Gastroesophageal sphincter (tissue), 4 donors: ENCODE measurements around the gene GCHFR. TPM values are rescaled to one million over a fixed set of nuclear protein-coding genes. Genes with fewer than 3 reads are reported as not detected.

Experiments used
- ATAC-seq: fragments of 150-250 bp; one replicate; pipeline ENCODE4 v1.9.1; 2016; ENCODE audit warnings: mild to moderate bottlenecking, moderate library complexity
- H3K27ac ChIP-seq, 4 donors: fragments of 200-600 bp; sonication (generic) in 3 of 4; 1 replicate in 3 of 4; 2 replicates in 1 of 4; pipeline ENCODE4 v1.5.1; 2016 to 2019
- H3K27me3 ChIP-seq: fragments of 200-600 bp; sonication (generic); one replicate; pipeline ENCODE4 v1.5.1; 2019
- H3K36me3 ChIP-seq, 2 donors: fragments of 200-600 bp; sonication (generic); one replicate each; pipeline ENCODE4 v1.5.1; 2019; ENCODE audit warnings: control low read depth in 1 of 2
- H3K4me1 ChIP-seq, 3 donors: fragments of 200-600 bp; sonication (generic); 1 replicate in 2 of 3; 2 replicates in 1 of 3; pipeline ENCODE4 v1.5.1; 2016 to 2019; ENCODE audit warnings: control low read depth in 2 of 3
- H3K4me3 ChIP-seq, 2 donors: fragments of 200-600 bp; sonication (generic); one replicate each; pipeline ENCODE4 v1.5.1; 2019; ENCODE audit warnings: mild to moderate bottlenecking in 1 of 2, moderate library complexity in 1 of 2
- H3K9me3 ChIP-seq, 3 donors: fragments of 200-600 bp; sonication (generic); one replicate each; pipeline ENCODE4 v1.5.1; 2017 to 2019; ENCODE audit warnings: control low read depth in 2 of 3
- EP300 ChIP-seq: sonication (generic); formaldehyde crosslinking; IDR thresholded peaks from one replicate; pipeline ENCODE4 v1.6.1; 2017; ENCODE audit warnings: antibody characterized with exemption, mild to moderate bottlenecking
- POLR2A ChIP-seq, 2 donors: fragments of 450-650 bp; IDR thresholded peaks; one replicate each; pipeline ENCODE4 v1.6.1; 2017; ENCODE audit warnings: antibody characterized with exemption in 2 of 2, mild to moderate bottlenecking in 2 of 2, moderate library complexity in 1 of 2
- POLR2AphosphoS5 ChIP-seq: sonication (generic); formaldehyde crosslinking; IDR thresholded peaks from one replicate; pipeline ENCODE4 v1.6.1; 2017; ENCODE audit warnings: antibody characterized with exemption
- WGBS, 2 donors: methylation state at CpG; one replicate each; pipeline ENCODE4 v1.1.5; 2018; ENCODE audit warnings: low coverage in 1 of 2; 5-methylcytosine and 5-hydroxymethylcytosine counted together
- total RNA-seq, 4 donors: library from RNA; depleted of rRNA; stranded (reverse); fragments of >200 nt; gene quantifications; one replicate each; pipeline ENCODE4 v1.1.0, GENCODE V29; 2016
- TF ChIP-seq, protein P1 (sequence below), 4 experiments: fragments of 200-600 bp in 2 of 4; fragments of 450-650 bp in 2 of 4; sonication (generic) in 1 of 4; IDR thresholded peaks; one replicate each; pipeline ENCODE4 v1.5.1; 2017 to 2019; ENCODE audit warnings: antibody characterized with exemption in 4 of 4, mild to moderate bottlenecking in 2 of 4, moderate library complexity in 2 of 4

The GCHFR gene
- total RNA-seq, 4 donors from 2014 or later: 5.8 to 12.1 (median 6.9) TPM

DNA sequence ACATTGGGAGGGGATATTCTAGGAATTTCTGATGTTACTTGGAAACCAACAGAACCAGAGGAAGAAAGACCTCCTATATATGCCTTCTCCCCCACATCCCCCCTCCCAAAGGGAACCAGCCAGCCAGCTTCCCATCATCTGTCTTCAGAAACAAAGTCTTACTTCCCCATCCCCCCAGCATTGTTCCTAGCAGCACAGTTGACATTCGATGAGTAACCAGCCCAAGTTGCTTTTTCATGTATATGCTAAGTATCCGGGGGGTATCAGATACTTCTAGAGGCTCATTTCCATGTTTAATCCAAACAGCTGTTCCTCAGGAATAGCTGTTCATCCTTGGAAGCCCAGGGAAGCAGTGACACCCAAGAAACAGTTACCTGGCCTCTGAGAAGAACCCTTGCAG, 24.8 kb upstream of the GCHFR start:
- no peaks in the 10 kb centered on the region for H3K27me3 ChIP-seq
- TF ChIP-seq, protein P1, sequence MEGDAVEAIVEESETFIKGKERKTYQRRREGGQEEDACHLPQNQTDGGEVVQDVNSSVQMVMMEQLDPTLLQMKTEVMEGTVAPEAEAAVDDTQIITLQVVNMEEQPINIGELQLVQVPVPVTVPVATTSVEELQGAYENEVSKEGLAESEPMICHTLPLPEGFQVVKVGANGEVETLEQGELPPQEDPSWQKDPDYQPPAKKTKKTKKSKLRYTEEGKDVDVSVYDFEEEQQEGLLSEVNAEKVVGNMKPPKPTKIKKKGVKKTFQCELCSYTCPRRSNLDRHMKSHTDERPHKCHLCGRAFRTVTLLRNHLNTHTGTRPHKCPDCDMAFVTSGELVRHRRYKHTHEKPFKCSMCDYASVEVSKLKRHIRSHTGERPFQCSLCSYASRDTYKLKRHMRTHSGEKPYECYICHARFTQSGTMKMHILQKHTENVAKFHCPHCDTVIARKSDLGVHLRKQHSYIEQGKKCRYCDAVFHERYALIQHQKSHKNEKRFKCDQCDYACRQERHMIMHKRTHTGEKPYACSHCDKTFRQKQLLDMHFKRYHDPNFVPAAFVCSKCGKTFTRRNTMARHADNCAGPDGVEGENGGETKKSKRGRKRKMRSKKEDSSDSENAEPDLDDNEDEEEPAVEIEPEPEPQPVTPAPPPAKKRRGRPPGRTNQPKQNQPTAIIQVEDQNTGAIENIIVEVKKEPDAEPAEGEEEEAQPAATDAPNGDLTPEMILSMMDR (IDR thresholded peaks at IDR 0.05): no peak
- TF ChIP-seq POLR2A (IDR thresholded peaks at IDR 0.05) (no peak), EP300 (no peak), POLR2AphosphoS5 (no peak)
- H3K36me3 ChIP-seq: peaks cover 5 to 100% of the 10 kb centered on the region in 2 donors
- ATAC-seq: no peak
- H3K4me3 ChIP-seq: no peak overlapping the region
- H3K9me3 ChIP-seq: no peaks in the 10 kb centered on the region
- no peak overlapping the region for H3K27ac ChIP-seq
- no peaks in the 10 kb centered on the region for H3K4me1 ChIP-seq
- 44 to 86% methylated on average over 1 to 2 of the region's 2 CpGs for WGBS, 2 donors

DNA sequence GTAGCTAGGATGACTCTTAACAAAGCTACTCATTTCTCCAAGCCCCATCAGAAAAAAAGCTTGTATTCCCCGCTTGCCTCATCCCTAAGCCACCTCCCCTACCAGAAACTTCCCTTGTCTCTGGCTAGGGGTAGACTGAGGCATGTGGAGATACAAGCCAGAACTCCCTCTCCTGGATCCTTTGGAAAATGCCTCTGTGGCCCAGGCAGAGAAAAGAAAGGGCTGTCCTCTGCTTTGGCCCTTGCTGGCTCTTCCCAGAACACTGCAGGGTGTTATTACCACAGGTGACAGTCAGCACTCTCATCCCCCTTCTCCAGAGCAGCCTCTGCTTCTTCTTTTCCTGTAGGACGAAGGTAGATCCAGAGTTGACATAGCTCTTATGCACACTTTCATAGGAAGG, 24.0 kb upstream of the GCHFR start:
- Histone ChIP-seq H3K4me1 (no peaks in the 10 kb centered on the region), H3K36me3 (peaks cover 5 to 100% of the 10 kb centered on the region in 2 donors), H3K27me3 (no peaks in the 10 kb centered on the region), H3K4me3 (no peak overlapping the region), H3K27ac (no peak overlapping the region), H3K9me3 (no peaks in the 10 kb centered on the region)
- 90 to 100% methylated on average over 1 to 2 of the region's 2 CpGs for WGBS, 2 donors
- no peak for ATAC-seq
- TF ChIP-seq POLR2A (IDR thresholded peaks at IDR 0.05) (no peak), EP300 (no peak), POLR2AphosphoS5 (no peak)
- TF ChIP-seq, protein P1 (IDR thresholded peaks at IDR 0.05): no peak

DNA sequence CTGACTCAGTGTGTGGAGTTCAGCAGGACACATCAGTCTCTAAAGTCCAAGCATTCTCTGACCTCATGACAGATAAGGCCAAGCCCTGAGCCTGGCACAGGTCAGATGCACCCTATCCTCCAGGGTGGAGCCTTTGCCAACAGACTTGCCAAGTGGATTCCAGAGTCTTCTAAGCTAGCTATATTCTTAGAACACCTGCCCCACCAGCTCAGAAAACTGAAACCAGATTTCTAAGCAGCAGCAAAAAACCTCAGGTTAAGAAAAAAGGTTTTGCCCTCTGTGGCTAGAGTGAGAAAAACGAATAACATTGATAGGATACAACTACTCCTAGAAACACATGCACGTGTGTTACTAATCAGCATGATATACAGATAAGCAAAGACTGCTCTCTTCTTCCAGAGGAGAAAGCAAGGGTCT, 20.4 kb upstream of the GCHFR start:
- no peak for ATAC-seq
- H3K27me3 ChIP-seq: no peaks in the 10 kb centered on the region
- H3K4me1 ChIP-seq: no peaks in the 10 kb centered on the region
- peaks cover 0 to 97% of the 10 kb centered on the region in 2 donors for H3K36me3 ChIP-seq
- TF ChIP-seq EP300: no peak
- WGBS, 2 donors: 75% methylated on average over 2 of the region's 2 CpGs; no CpG with 5 or more reads in 1 of the 2 donors
- H3K4me3 ChIP-seq: no peak overlapping the region
- no peaks in the 10 kb centered on the region for H3K9me3 ChIP-seq
- H3K27ac ChIP-seq: no peak overlapping the region

DNA sequence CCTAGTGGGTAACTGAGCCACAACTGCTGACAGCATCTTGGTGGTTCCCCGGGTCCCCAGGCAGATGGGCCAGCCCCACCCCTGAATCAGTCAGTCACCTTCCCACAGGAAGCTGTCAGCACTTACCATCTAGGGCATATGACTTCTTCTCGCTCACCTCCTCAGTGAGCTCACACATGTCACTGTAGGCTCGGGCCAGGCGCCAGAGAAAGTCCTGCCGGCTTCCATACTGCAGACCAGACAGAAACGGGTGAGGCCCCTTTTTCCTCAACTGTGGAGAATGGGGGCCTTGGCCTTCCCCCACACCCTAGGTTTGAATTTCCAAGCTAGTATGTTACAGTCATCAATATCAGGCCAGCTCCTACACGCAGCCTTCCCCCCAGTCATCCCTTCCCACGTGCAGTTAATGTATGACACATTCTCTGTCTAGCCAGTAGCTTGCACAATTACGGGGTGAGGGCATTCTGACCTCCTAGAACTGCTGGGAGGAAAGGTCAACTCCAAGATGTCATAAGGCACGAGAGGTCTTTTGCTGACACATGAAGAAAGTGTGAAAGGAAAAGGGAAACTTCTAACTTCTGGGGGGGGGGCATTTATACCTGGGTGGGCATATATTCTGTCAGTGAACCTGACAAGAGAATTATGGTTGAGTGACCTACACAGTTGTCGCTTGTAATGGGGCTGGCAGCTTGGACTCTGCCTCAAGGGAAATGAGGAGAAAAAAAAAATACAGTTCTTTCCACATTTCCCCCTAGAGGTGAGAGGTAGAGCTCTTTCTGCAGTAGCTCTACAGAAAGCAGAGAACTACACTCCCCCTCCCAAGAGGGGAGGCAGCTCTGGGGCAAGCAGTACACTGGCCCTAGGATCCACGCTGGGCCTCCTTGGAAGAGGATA, 19.7 kb upstream of the GCHFR start:
- no peak for ATAC-seq
- Histone ChIP-seq H3K36me3 (peaks cover 0 to 97% of the 10 kb centered on the region in 2 donors), H3K9me3 (no peaks in the 10 kb centered on the region), H3K27me3 (no peaks in the 10 kb centered on the region), H3K4me3 (no peak overlapping the region), H3K27ac (no peak overlapping the region), H3K4me1 (no peaks in the 10 kb centered on the region)
- 72 to 100% methylated on average over 1 to 8 of the region's 12 CpGs for WGBS, 2 donors
- TF ChIP-seq POLR2A (IDR thresholded peaks at IDR 0.05) (no peak), POLR2AphosphoS5 (no peak), EP300 (no peak)
- TF ChIP-seq, protein P1 (IDR thresholded peaks at IDR 0.05): no peak

DNA sequence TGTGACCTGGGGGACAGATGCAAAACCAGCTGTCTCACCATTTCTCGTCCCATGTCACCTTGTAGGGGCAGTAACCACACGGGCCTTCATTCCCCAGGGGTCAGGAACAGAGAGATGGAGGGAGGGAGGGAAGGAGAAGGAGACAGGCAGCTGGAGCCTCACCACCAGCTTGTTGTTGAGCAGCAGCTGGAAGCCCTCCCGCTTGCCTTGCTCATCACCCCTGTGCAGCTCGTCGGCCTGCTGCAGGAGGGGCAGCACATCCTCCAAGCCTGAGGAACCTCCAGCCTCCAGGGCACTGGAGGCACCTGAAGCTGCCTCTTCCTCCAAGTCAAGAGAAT, 19.1 kb upstream of the GCHFR start:
- WGBS, 2 donors: 50% methylated on average over 2 of the region's 5 CpGs; no CpG with 5 or more reads in 1 of the 2 donors
- H3K36me3 ChIP-seq: peaks cover 0 to 97% of the 10 kb centered on the region in 2 donors
- no peak overlapping the region for H3K4me3 ChIP-seq
- H3K4me1 ChIP-seq: no peaks in the 10 kb centered on the region
- H3K9me3 ChIP-seq: no peaks in the 10 kb centered on the region
- no peak for ATAC-seq
- no peak for TF ChIP-seq POLR2A (IDR thresholded peaks at IDR 0.05)
- TF ChIP-seq EP300: no peak
- TF ChIP-seq POLR2AphosphoS5: no peak
- TF ChIP-seq, protein P1 (IDR thresholded peaks at IDR 0.05): no peak
- H3K27me3 ChIP-seq: no peaks in the 10 kb centered on the region
- no peak overlapping the region for H3K27ac ChIP-seq
